Ascending aorta (tissue), 2 donors: ENCODE results near the gene DMXL1. TPM values are rescaled to one million over a fixed set of nuclear protein-coding genes. Genes with fewer than 3 reads are reported as not detected.

Source experiments
- DNase-seq, 2 donors: peaks; one replicate each; pipeline ENCODE4 v3.0.0-alpha.2; 2019; ENCODE audit warnings: low spot score in 2 of 2
- H3K27ac ChIP-seq, 2 donors: fragments of 200-600 bp; sonication (generic); one replicate each; pipeline ENCODE4 v1.5.1; 2016 to 2017; ENCODE audit warnings: mild to moderate bottlenecking in 1 of 2
- H3K27me3 ChIP-seq: fragments of 200-600 bp; sonication (generic); one replicate; pipeline ENCODE4 v1.5.1; 2017
- H3K36me3 ChIP-seq, 2 donors: fragments of 200-600 bp; sonication (generic); one replicate each; pipeline ENCODE4 v1.5.1; 2016
- H3K4me1 ChIP-seq, 2 donors: fragments of 200-600 bp; sonication (generic); one replicate each; pipeline ENCODE4 v1.5.1; 2016 to 2017; ENCODE audit warnings: mild to moderate bottlenecking in 1 of 2
- H3K4me3 ChIP-seq, 2 donors: fragments of 200-600 bp; sonication (generic); one replicate each; pipeline ENCODE4 v1.5.1; 2016 to 2017; ENCODE audit warnings: mild to moderate bottlenecking in 1 of 2
- H3K9me3 ChIP-seq, 2 donors: fragments of 200-600 bp; sonication (generic); one replicate each; pipeline ENCODE4 v1.5.1; 2016
- CTCF ChIP-seq, 3 experiments: fragments of 200-600 bp in 2 of 3; fragments of 450-650 bp in 1 of 3; sonication (generic) in 2 of 3; IDR thresholded peaks; one replicate each; pipeline ENCODE4 v1.5.1; 2016 to 2019; ENCODE audit warnings: antibody characterized with exemption in 3 of 3, mild to moderate bottlenecking in 1 of 3, moderate library complexity in 1 of 3
- intact Hi-C: fragments of 100-400 bp; cut with DNase I; formaldehyde crosslinking; loops from one replicate; pipeline ENCODE4 v1.15.1; 2023
- total RNA-seq: library from RNA; depleted of rRNA; stranded (reverse); fragments of >200 nt; gene quantifications from one replicate; pipeline ENCODE4 v1.1.0, GENCODE V29; 2016

The DMXL1 gene
- total RNA-seq, 1 donor from 2014 or later = 136 TPM

GRCh38 chr5:119031011-119031886, 39.6 kb upstream of the DMXL1 start:
- no peak for DNase-seq
- H3K36me3 ChIP-seq = no peaks in the 10 kb centered on the region
- H3K4me3 ChIP-seq = no peak overlapping the region
- no peaks in the 10 kb centered on the region for H3K4me1 ChIP-seq
- no peaks in the 10 kb centered on the region for H3K27me3 ChIP-seq
- intact Hi-C loops = no loop called here
- no peak overlapping the region for H3K27ac ChIP-seq
- no peak for TF ChIP-seq CTCF (IDR thresholded peaks at IDR 0.05)
- H3K9me3 ChIP-seq = no peaks in the 10 kb centered on the region

GRCh38 chr5:119031905-119032304, 39.0 kb upstream of the DMXL1 start:
- Histone ChIP-seq H3K36me3 (no peaks in the 10 kb centered on the region), H3K4me1 (no peaks in the 10 kb centered on the region), H3K27ac (no peak overlapping the region), H3K9me3 (no peaks in the 10 kb centered on the region), H3K27me3 (no peaks in the 10 kb centered on the region), H3K4me3 (no peak overlapping the region)
- intact Hi-C loops = no loop called here
- no peak for TF ChIP-seq CTCF (IDR thresholded peaks at IDR 0.05)
- DNase-seq = no peak

- Histone ChIP-seq H3K36me3 (no peaks in the 10 kb centered on the region), H3K4me1 (no peaks in the 10 kb centered on the region), H3K27me3 (no peaks in the 10 kb centered on the region), H3K27ac (no peak overlapping the region), H3K9me3 (no peaks in the 10 kb centered on the region), H3K4me3 (no peak overlapping the region)
- DNase-seq = no peak
- intact Hi-C loops = no loop called here
- no peak for TF ChIP-seq CTCF (IDR thresholded peaks at IDR 0.05)
Measured at GRCh38 chr5:119032656-119033055, 38.2 kb upstream of the DMXL1 start.

GRCh38 chr5:119033135-119033534, 37.8 kb upstream of the DMXL1 start:
- Histone ChIP-seq H3K27me3 (no peaks in the 10 kb centered on the region), H3K36me3 (no peaks in the 10 kb centered on the region), H3K27ac (no peak overlapping the region), H3K9me3 (no peaks in the 10 kb centered on the region), H3K4me3 (no peak overlapping the region), H3K4me1 (no peaks in the 10 kb centered on the region)
- no peak for DNase-seq
- TF ChIP-seq CTCF (IDR thresholded peaks at IDR 0.05) = no peak
- intact Hi-C loops = no loop called here

- no peak for TF ChIP-seq CTCF (IDR thresholded peaks at IDR 0.05)
- intact Hi-C loops = no loop called here
- no peak for DNase-seq
- Histone ChIP-seq H3K9me3 (no peaks in the 10 kb centered on the region), H3K4me1 (no peaks in the 10 kb centered on the region), H3K27ac (no peak overlapping the region), H3K4me3 (no peak overlapping the region), H3K27me3 (no peaks in the 10 kb centered on the region), H3K36me3 (no peaks in the 10 kb centered on the region)
Measured at GRCh38 chr5:119036101-119036762, 34.7 kb upstream of the DMXL1 start.
